ENCODE measurements around the gene CFDP1.

GRCh38 chr16:75311383-75311938 lies 121.8 kb downstream of the CFDP1 start:
- no peak for TF ChIP-seq POLR2AphosphoS5 (IDR thresholded peaks at IDR 0.05; ENCODE audit: insufficient read depth, low read depth, low read length)
- TF ChIP-seq EZH2 (IDR thresholded peaks at IDR 0.05; ENCODE audit: borderline replicate concordance, low read depth, low read length, severe bottlenecking): no peak
